B cell (primary cell): ENCODE data around the gene TOR1AIP1. TPM values are rescaled to one million over a fixed set of nuclear protein-coding genes. Genes with fewer than 3 reads are reported as not detected.

Experiments used
- ATAC-seq: fragments of 200-7000 bp; cut with Tn5 transposase; one replicate; pipeline ENCODE4 v1.10.0; 2021; ENCODE audit warnings: low read depth, mild to moderate bottlenecking, moderate number of reproducible peaks, moderate library complexity
- CTCF ChIA-PET: fragments of 350-600 bp; sonication (Branson Sonifier 250); formaldehyde crosslinking; loops from one replicate; lab custom pipeline; 2021; ENCODE audit warnings: antibody characterized with exemption, inconsistent platforms; lab: Charles Lee
- POLR2A ChIA-PET: fragments of 350-600 bp; sonication (Branson Sonifier 250); formaldehyde crosslinking; loops from one replicate; lab custom pipeline; 2021; ENCODE audit warnings: antibody characterized with exemption; lab: Charles Lee
- DNase-seq: peaks from one replicate; pipeline ENCODE4 v3.0.0; 2013
- H2AFZ ChIP-seq: 2 replicates; pipeline ENCODE4 v1.6.1; 2012; ENCODE audit warnings: mild to moderate bottlenecking, low read depth, low read length; ENCODE audit not compliant: insufficient read depth, poor library complexity, severe bottlenecking
- H3K27ac ChIP-seq, 2 donors: 1 replicate in 1 of 2; 2 replicates in 1 of 2; pipeline ENCODE4 v1.5.1; 2012 to 2013; ENCODE audit warnings: low read length in 2 of 2, mild to moderate bottlenecking in 2 of 2, moderate library complexity in 1 of 2
- H3K27me3 ChIP-seq, 4 experiments: fragments of 200-600 bp in 1 of 4; sonication (generic) in 1 of 4; replicated peaks in 1 of 4; 1 replicate in 2 of 4; 2 replicates in 2 of 4; pipeline versions ENCODE4 v1.6.1 to v1.7.0; 2013 to 2016; ENCODE audit warnings: low read length in 3 of 4, mild to moderate bottlenecking in 2 of 4, mixed read lengths in 1 of 4, moderate library complexity in 1 of 4; ENCODE audit not compliant: insufficient read depth in 4 of 4, control insufficient read depth in 3 of 4; ENCODE audit errors: control extremely low read depth in 1 of 4
- H3K36me3 ChIP-seq, 2 experiments: replicated peaks in 1 of 2; 1 replicate in 1 of 2; 2 replicates in 1 of 2; pipeline versions ENCODE4 v1.6.1 to v1.7.1; 2013; ENCODE audit warnings: low read length in 1 of 2; ENCODE audit not compliant: insufficient read depth in 2 of 2, control insufficient read depth in 1 of 2; ENCODE audit errors: control extremely low read depth in 1 of 2, extremely low read depth in 1 of 2
- H3K4me1 ChIP-seq, 2 donors: fragments of 200-600 bp in 1 of 2; sonication (generic) in 1 of 2; 1 replicate in 1 of 2; 2 replicates in 1 of 2; pipeline versions ENCODE4 v1.5.1 to v1.6.1; 2013 to 2017; ENCODE audit warnings: low read length in 2 of 2; ENCODE audit not compliant: control insufficient read depth in 2 of 2, insufficient read depth in 2 of 2
- H3K4me2 ChIP-seq: replicated peaks from 2 replicates; pipeline ENCODE3; 2012; ENCODE audit warnings: mild to moderate bottlenecking, low read depth, low read length; ENCODE audit not compliant: poor library complexity, severe bottlenecking
- H3K4me3 ChIP-seq, 5 experiments: fragments of 200-600 bp in 1 of 5; sonication (generic) in 1 of 5; 1 replicate in 3 of 5; 2 replicates in 2 of 5; pipeline versions ENCODE4 v1.5.1 to v1.7.0; 2011 to 2016; ENCODE audit warnings: low read length in 4 of 5, mild to moderate bottlenecking in 4 of 5, low read depth in 2 of 5, control low read depth in 1 of 5, moderate library complexity in 1 of 5; ENCODE audit not compliant: insufficient read depth in 1 of 5; ENCODE audit errors: control extremely low read depth in 1 of 5, extremely low read depth in 1 of 5
- H3K79me2 ChIP-seq: fragments of 200-600 bp; sonication (generic); one replicate; pipeline ENCODE4 v1.6.0; 2016; ENCODE audit warnings: low read length; ENCODE audit not compliant: control insufficient read depth, insufficient read depth
- H3K9ac ChIP-seq: fragments of 200-600 bp; sonication (generic); 2 replicates; pipeline ENCODE4 v1.6.1; 2017; ENCODE audit warnings: mild to moderate bottlenecking, low read length, moderate library complexity
- H3K9me3 ChIP-seq, 3 donors: one replicate each; pipeline versions ENCODE4 v1.6.1 to v1.7.1; 2013; ENCODE audit warnings: low read length in 2 of 3; ENCODE audit not compliant: control insufficient read depth in 2 of 3, insufficient read depth in 1 of 3; ENCODE audit errors: control extremely low read depth in 1 of 3
- H4K20me1 ChIP-seq: 2 replicates; pipeline ENCODE4 v1.6.0; 2012; ENCODE audit warnings: mild to moderate bottlenecking, low read length; ENCODE audit not compliant: insufficient read depth, control insufficient read depth, poor library complexity, severe bottlenecking
- H3K27ac Mint-ChIP-seq: one replicate; pipeline ENCODE4 v1.8.0; 2021; ENCODE audit warnings: mixed read lengths
- H3K27me3 Mint-ChIP-seq: one replicate; pipeline ENCODE4 v1.8.0; 2021; ENCODE audit warnings: mixed read lengths
- H3K4me1 Mint-ChIP-seq: one replicate; pipeline ENCODE4 v1.8.0; 2021; ENCODE audit warnings: mixed read lengths
- H3K4me3 Mint-ChIP-seq: one replicate; pipeline ENCODE4 v1.8.0; 2021; ENCODE audit warnings: mixed read lengths
- H3K9me3 Mint-ChIP-seq: one replicate; pipeline ENCODE4 v1.8.0; 2022; ENCODE audit warnings: mixed read lengths; ENCODE audit not compliant: insufficient read depth
- CTCF ChIP-seq: fragments of 200-600 bp; IDR thresholded peaks from one replicate; pipeline ENCODE4 v1.8.0; 2022; ENCODE audit warnings: antibody characterized with exemption, mild to moderate bottlenecking
- EZH2 ChIP-seq: IDR thresholded peaks from 2 replicates; pipeline ENCODE4 v1.6.1; 2012; ENCODE audit warnings: borderline replicate concordance, low read depth, mild to moderate bottlenecking, moderate library complexity, low read length; ENCODE audit not compliant: insufficient read depth, poor library complexity, severe bottlenecking
- whole genome bisulfite sequencing: methylation state at CpG from one replicate; pipeline ENCODE4 v1.1.5; 2013; ENCODE audit warnings: missing lambda C conversion rate; ENCODE audit not compliant: insufficient coverage; 5-methylcytosine and 5-hydroxymethylcytosine counted together
- intact Hi-C: fragments of 100-400 bp; cut with micrococcal nuclease; formaldehyde crosslinking; loops from one replicate; pipeline ENCODE4 v1.10.0; 2022
- polyA plus RNA-seq: library from polyadenylated mRNA; depleted of rRNA; stranded (reverse); fragments of >200 nt; gene quantifications from 2 replicates; pipeline ENCODE4 v1.2.3, GENCODE V29; 2012
- total RNA-seq, 2 donors: library from RNA; stranded (reverse); fragments of 120-200 nt in 1 of 2; gene quantifications; 1 replicate in 1 of 2; 2 replicates in 1 of 2; pipeline versions ENCODE4 v1.2.3 to v1.2.4, GENCODE V29; 2013 to 2022

Gene TOR1AIP1
- total and polyA plus RNA-seq, 2 donors (not counting 1 experiment from before 2014, with no cell fraction given) = 43.3 to 98.1 TPM

- H3K27me3 ChIP-seq = no peaks in the 10 kb centered on the region
- no peak overlapping the region for H3K4me2 ChIP-seq
- no peaks in the 10 kb centered on the region for H3K79me2 ChIP-seq
- intact Hi-C loops = no loop called here
- WGBS = no CpG with 5 or more reads among the region's 3 CpGs
- H3K36me3 ChIP-seq = no peaks in the 10 kb centered on the region
- no peak overlapping the region for H3K4me3 ChIP-seq
- no peak overlapping the region for H3K27ac Mint-ChIP-seq
- no peaks in the 10 kb centered on the region for H3K4me1 Mint-ChIP-seq
- TF ChIP-seq CTCF (no peak), EZH2 (no peak)
- H3K9ac ChIP-seq = no peak overlapping the region
- ChIA-PET CTCF (no interaction called here), POLR2A (no interaction called here)
- no peaks in the 10 kb centered on the region for H4K20me1 ChIP-seq
- no peak overlapping the region for H3K4me3 Mint-ChIP-seq
- H3K4me1 ChIP-seq = no peaks in the 10 kb centered on the region
- H3K9me3 ChIP-seq = no peaks in the 10 kb centered on the region
- DNase-seq = no peak
- no peaks in the 10 kb centered on the region for H3K27me3 Mint-ChIP-seq
- no peak overlapping the region for H3K27ac ChIP-seq
- no peaks in the 10 kb centered on the region for H3K9me3 Mint-ChIP-seq
- ATAC-seq = no peak
- no peak overlapping the region for H2AFZ ChIP-seq
Measured at GRCh38 chr1:179930867-179931266, 48.8 kb downstream of the TOR1AIP1 start.

GRCh38 chr1:179933219-179933618 is 51.1 kb downstream of the TOR1AIP1 start:
- ChIA-PET POLR2A (no interaction called here), CTCF (interaction anchor here (1.0 kb wide), 1 partner anchor 53 kb away, joined by 4 read pairs; no protein-coding TSS in a partner anchor)
- Histone ChIP-seq H3K9ac (no peak overlapping the region), H3K4me3 (no peak overlapping the region), H3K36me3 (no peaks in the 10 kb centered on the region), H3K9me3 (no peaks in the 10 kb centered on the region), H3K79me2 (no peaks in the 10 kb centered on the region), H2AFZ (no peak overlapping the region), H3K27me3 (no peaks in the 10 kb centered on the region), H3K4me2 (no peak overlapping the region), H3K4me1 (no peaks in the 10 kb centered on the region), H4K20me1 (no peaks in the 10 kb centered on the region), H3K27ac (no peak overlapping the region)
- H3K27ac Mint-ChIP-seq = no peak overlapping the region
- no peak overlapping the region for H3K4me3 Mint-ChIP-seq
- H3K4me1 Mint-ChIP-seq = no peaks in the 10 kb centered on the region
- TF ChIP-seq CTCF = no peak
- TF ChIP-seq EZH2 = no peak
- DNase-seq (no peak), ATAC-seq (no peak)
- intact Hi-C loops = no loop called here
- H3K9me3 Mint-ChIP-seq = no peaks in the 10 kb centered on the region
- 89% methylated on average over 2 of the region's 2 CpGs for WGBS
- H3K27me3 Mint-ChIP-seq = no peaks in the 10 kb centered on the region
